Heart right ventricle (tissue), 16 donors: ENCODE measurements around the gene CUL2. TPM values are rescaled to one million over a fixed set of nuclear protein-coding genes. Genes with fewer than 3 reads are reported as not detected.

Source experiments
- ATAC-seq, 8 donors: fragments of 200-7000 bp; cut with Tn5 transposase; one replicate each; pipeline ENCODE4 v1.9.1; 2020; ENCODE audit warnings: mild to moderate bottlenecking in 8 of 8, moderate library complexity in 8 of 8, moderate number of reproducible peaks in 1 of 8
- DNase-seq, 2 donors: peaks; one replicate each; pipeline ENCODE4 v3.0.0-alpha.2; 2020
- H3K27ac ChIP-seq, 10 donors: fragments of 200-600 bp; sonication (generic) in 2 of 10; one replicate each; pipeline versions ENCODE4 v1.5.0 to v1.8.0; 2020 to 2022; ENCODE audit warnings: mild to moderate bottlenecking in 3 of 10
- H3K27me3 ChIP-seq, 7 donors: fragments of 200-600 bp; one replicate each; pipeline ENCODE4 v1.8.0; 2021 to 2022; ENCODE audit warnings: mild to moderate bottlenecking in 2 of 7
- H3K36me3 ChIP-seq, 9 donors: fragments of 200-600 bp; sonication (generic) in 1 of 9; one replicate each; pipeline versions ENCODE4 v1.5.0 to v1.8.0; 2020 to 2022; ENCODE audit warnings: mild to moderate bottlenecking in 2 of 9
- H3K4me1 ChIP-seq, 9 donors: fragments of 200-600 bp; sonication (generic) in 1 of 9; one replicate each; pipeline versions ENCODE4 v1.5.0 to v1.8.0; 2020 to 2022; ENCODE audit warnings: mild to moderate bottlenecking in 4 of 9
- H3K4me3 ChIP-seq, 10 donors: fragments of 200-600 bp; sonication (generic) in 2 of 10; one replicate each; pipeline versions ENCODE4 v1.5.0 to v1.8.0; 2020 to 2022; ENCODE audit warnings: mild to moderate bottlenecking in 7 of 10, moderate library complexity in 2 of 10
- H3K9me3 ChIP-seq, 11 donors: fragments of 200-600 bp in 10 of 11; sonication (generic) in 2 of 11; one replicate each; pipeline versions ENCODE4 v1.5.0 to v1.8.0; 2013 to 2022; ENCODE audit warnings: mild to moderate bottlenecking in 2 of 11, control low read depth in 1 of 11, moderate library complexity in 1 of 11
- WGBS, 2 donors: extraction: QIAGEN DNeasy Blood & Tissue Kit; methylation state at CpG; one replicate each; pipeline ENCODE4 v1.1.7; 2013; ENCODE audit warnings: inconsistent platforms in 1 of 2; 5-methylcytosine and 5-hydroxymethylcytosine counted together
- intact Hi-C, 10 donors: fragments of 100-400 bp; cut with DNase I; formaldehyde crosslinking; loops; one replicate each; pipeline versions ENCODE4 v1.11.1 to v1.14.2; 2022
- polyA plus RNA-seq, 2 donors: library from polyadenylated mRNA; stranded (reverse); fragments of 200-250 nt; gene quantifications; one replicate each; pipeline ENCODE4 v1.2.3, GENCODE V29; 2013
- total RNA-seq, 10 donors: library from RNA; stranded (reverse); fragmentation: NEBNext Ultra II Directional in 3 of 10; extraction: Animal tissue kit (Norgen Biotek cat#: 25700) in 3 of 10; gene quantifications; one replicate each; pipeline versions ENCODE4 v1.2.1 to v1.2.4, GENCODE V29; 2021 to 2023
- TF ChIP-seq, protein P1 (sequence below), 9 donors: fragments of 200-600 bp; sonication (generic) in 2 of 9; IDR thresholded peaks; one replicate each; pipeline versions ENCODE4 v1.5.0 to v1.8.0; 2021 to 2022; ENCODE audit warnings: antibody characterized with exemption in 9 of 9, mild to moderate bottlenecking in 5 of 9, moderate library complexity in 1 of 9
- donor health status: Arrhythmogenic right ventricular cardiomyopathy.
- donor health status: ischemic (EF 13 %, LVEDD 7.1; RV severe dilation, severe dysfunction).
- donor health status: healthy with polysubstance abuse.
- donor health status: DM: no; HTN: yes; CAD: no.
- donor health status: DM: no; HTN: no; CAD: no.
- donor health status: ischemic (EF 25% LVEDD 6.9; RV normal size, moderate dysfunction).
- donor health status: ischemic (EF 25% LVEDD 5.7; RV mildly dilated, moderate dysfunction).
- donor health status: healthy.
- donor health status: DM: yes; HTN: yes; CAD: no.
- donor health status: Ischemic cardiomyopathy.
- donor health status: ischemic (EF 35%, LVEDD 5.7; RV mildly dilated, moderate dysfunction).
- donor health status: nonischemic (EF 11% LVEDD 7.7; RV severe dilation, severe dysfunction).
- donor health status: DM: yes; HTN: yes; CAD: no.
- donor health status: PGD.
- donor health status: ischemic (EF 29% LVEDD 5.4; RV normal size, mild dysfunction).
- donor health status: nonischemic (EF 23%, LVEDD 6.1; RV moderate dilation, normal function).

The CUL2 gene
- total and polyA plus RNA-seq, 12 donors: 5.7 to 39.8 (median 37.0) TPM

DNA sequence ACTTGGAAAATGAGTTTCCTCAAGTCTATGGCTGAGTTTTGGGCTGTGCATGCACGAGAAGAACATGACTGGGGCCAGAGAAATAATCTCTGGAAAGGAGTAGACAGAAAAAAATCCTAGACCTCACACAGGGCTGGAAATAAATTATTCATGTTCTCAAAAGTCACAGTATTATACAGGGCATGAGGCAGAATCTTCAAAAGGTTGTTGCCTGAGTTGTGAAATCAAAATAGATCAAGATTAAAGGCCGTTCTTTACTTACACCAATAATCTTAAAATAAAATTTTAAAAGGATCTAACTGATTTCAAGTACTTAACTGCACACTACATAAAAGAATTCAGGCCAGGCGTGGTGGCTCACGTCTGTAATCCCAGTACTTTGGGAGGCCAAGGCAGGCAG lies 22.4 kb upstream of the CUL2 start:
- no peaks in the 10 kb centered on the region for H3K9me3 ChIP-seq
- H3K36me3 ChIP-seq: no peaks in the 10 kb centered on the region
- no peaks in the 10 kb centered on the region for H3K27me3 ChIP-seq
- TF ChIP-seq, protein P1, sequence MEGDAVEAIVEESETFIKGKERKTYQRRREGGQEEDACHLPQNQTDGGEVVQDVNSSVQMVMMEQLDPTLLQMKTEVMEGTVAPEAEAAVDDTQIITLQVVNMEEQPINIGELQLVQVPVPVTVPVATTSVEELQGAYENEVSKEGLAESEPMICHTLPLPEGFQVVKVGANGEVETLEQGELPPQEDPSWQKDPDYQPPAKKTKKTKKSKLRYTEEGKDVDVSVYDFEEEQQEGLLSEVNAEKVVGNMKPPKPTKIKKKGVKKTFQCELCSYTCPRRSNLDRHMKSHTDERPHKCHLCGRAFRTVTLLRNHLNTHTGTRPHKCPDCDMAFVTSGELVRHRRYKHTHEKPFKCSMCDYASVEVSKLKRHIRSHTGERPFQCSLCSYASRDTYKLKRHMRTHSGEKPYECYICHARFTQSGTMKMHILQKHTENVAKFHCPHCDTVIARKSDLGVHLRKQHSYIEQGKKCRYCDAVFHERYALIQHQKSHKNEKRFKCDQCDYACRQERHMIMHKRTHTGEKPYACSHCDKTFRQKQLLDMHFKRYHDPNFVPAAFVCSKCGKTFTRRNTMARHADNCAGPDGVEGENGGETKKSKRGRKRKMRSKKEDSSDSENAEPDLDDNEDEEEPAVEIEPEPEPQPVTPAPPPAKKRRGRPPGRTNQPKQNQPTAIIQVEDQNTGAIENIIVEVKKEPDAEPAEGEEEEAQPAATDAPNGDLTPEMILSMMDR (IDR thresholded peaks at IDR 0.05): no peak
- H3K4me3 ChIP-seq: no peak overlapping the region
- H3K27ac ChIP-seq: no peak overlapping the region
- ATAC-seq (no peak), DNase-seq (no peak)
- 80 to 90% methylated on average over 4 of the region's 4 CpGs for WGBS, 2 donors
- intact Hi-C loops: loop anchor here in 1 of 10 donors (10.0 kb wide), 1 partner anchor 462 kb away; no protein-coding TSS in a partner anchor
- no peaks in the 10 kb centered on the region for H3K4me1 ChIP-seq

DNA sequence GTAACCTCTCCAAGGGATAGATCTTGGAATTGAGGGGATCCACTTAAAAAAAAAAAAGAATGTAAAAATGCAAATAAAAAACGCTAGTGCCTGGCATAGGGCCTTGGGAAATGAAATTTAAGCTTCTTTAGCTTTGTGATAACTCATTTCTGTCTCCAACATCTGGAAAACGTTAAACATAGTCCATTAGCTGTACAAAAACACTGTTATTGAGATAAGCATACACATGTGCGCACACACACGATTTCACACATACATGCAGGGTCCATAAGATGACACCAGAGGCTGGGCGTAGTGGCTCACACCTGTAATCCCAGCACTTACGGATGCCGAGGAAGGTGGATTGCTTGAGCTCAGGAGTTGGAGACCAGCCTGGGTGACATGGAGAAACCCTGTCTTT lies 13.7 kb upstream of the CUL2 start:
- H3K27ac ChIP-seq: no peak overlapping the region
- no peaks in the 10 kb centered on the region for H3K4me1 ChIP-seq
- H3K9me3 ChIP-seq: no peaks in the 10 kb centered on the region
- no peaks in the 10 kb centered on the region for H3K36me3 ChIP-seq
- no peak for DNase-seq
- no peak overlapping the region for H3K4me3 ChIP-seq
- intact Hi-C loops: no loop called here
- 61 to 66% methylated on average over 7 of the region's 7 CpGs for WGBS, 2 donors
- TF ChIP-seq, protein P1 (IDR thresholded peaks at IDR 0.05): no peak
- H3K27me3 ChIP-seq: no peaks in the 10 kb centered on the region
- no peak for ATAC-seq

DNA sequence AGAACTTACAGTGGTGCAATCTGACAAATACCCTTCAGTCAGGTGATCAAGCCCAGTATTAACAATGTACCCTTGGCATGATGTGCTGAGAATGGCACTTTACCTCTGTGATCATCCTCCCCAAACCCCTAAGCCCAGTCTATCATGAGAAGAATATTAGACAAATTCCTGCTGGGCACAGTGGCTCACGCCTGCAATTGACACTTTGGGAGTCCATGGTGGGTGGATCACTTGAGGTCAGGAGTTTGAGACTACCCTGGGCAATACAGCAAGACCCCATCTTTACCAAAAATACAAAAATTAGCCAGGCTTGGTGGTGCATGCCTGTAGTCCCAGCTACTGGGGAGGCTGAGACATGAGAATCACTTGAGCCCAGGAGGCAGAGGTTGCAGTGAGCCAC lies 7.4 kb upstream of the CUL2 start:
- Histone ChIP-seq H3K4me1 (no peaks in the 10 kb centered on the region), H3K9me3 (peaks cover 0 to 9% (median 0%) of the 10 kb centered on the region in 11 donors), H3K27me3 (peaks cover 0 to 23% (median 0%) of the 10 kb centered on the region in 7 donors), H3K36me3 (no peaks in the 10 kb centered on the region), H3K4me3 (no peak overlapping the region), H3K27ac (no peak overlapping the region)
- TF ChIP-seq, protein P1 (IDR thresholded peaks at IDR 0.05): no peak
- ATAC-seq (no peak), DNase-seq (no peak)
- intact Hi-C loops: no loop called here
- WGBS, 2 donors: 72 to 73% methylated on average over 1 of the region's 1 CpG

DNA sequence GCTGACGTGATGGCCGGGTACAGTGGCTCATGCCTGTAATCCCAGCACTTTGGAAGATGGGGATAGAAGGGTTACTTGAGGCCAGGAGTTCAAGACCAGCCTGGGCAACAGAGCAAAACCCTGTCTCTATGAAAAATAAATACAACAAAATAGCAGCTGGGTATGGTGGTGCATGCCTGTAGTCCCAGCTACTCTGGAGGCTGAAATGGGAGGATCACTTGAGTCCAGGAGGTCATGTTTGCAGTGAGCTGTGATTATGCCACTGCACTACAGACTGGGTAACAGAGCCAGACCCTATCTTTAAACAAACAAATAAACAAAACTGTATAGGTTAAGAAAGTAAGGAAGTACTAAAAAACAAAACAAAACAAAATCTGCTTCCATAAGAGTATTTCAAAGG lies 6.2 kb upstream of the CUL2 start:
- Histone ChIP-seq H3K27me3 (peaks cover 0 to 23% (median 0%) of the 10 kb centered on the region in 7 donors), H3K36me3 (no peaks in the 10 kb centered on the region), H3K27ac (no peak overlapping the region), H3K4me3 (no peak overlapping the region), H3K9me3 (peaks cover 0 to 9% (median 0%) of the 10 kb centered on the region in 11 donors), H3K4me1 (peaks cover 0 to 1% (median 0%) of the 10 kb centered on the region in 9 donors)
- intact Hi-C loops: no loop called here
- ATAC-seq (no peak), DNase-seq (no peak)
- TF ChIP-seq, protein P1 (IDR thresholded peaks at IDR 0.05): no peak
- WGBS, 2 donors: 63 to 76% methylated on average over 2 of the region's 2 CpGs
